SH-SY5Y (cell line): ENCODE results near the gene MS4A4A.

Experiments
- GATA2 ChIP-seq: IDR thresholded peaks from 2 replicates; pipeline ENCODE4 v1.6.1; 2011; ENCODE audit warnings: mild to moderate bottlenecking, low read depth, low read length
- GATA3 ChIP-seq: IDR thresholded peaks from 2 replicates; pipeline ENCODE4 v1.6.1; 2011; ENCODE audit warnings: low read depth, mild to moderate bottlenecking, low read length, moderate library complexity

Gene MS4A4A

GRCh38 chr11:60274416-60274815, 6.0 kb upstream of the MS4A4A start:
- TF ChIP-seq GATA3 (no peak), GATA2 (no peak)

- TF ChIP-seq GATA3: no peak
- no peak for TF ChIP-seq GATA2
Observed at GRCh38 chr11:60281485-60281884, 1.0 kb downstream of the MS4A4A start.

- TF ChIP-seq GATA3: no peak
- TF ChIP-seq GATA2: no peak
Observed at GRCh38 chr11:60282286-60282685, 1.8 kb downstream of the MS4A4A start.

- peak; percentile 56 for TF ChIP-seq GATA2
Observed at GRCh38 chr11:60285411-60286126, 5.1 kb downstream of the MS4A4A start.

GRCh38 chr11:60288531-60288930, 8.1 kb downstream of the MS4A4A start:
- no peak for TF ChIP-seq GATA2
- no peak for TF ChIP-seq GATA3

- TF ChIP-seq GATA3: no peak
- TF ChIP-seq GATA2: no peak
Observed at GRCh38 chr11:60292145-60292544, 11.7 kb downstream of the MS4A4A start.

- TF ChIP-seq GATA2: no peak
- no peak for TF ChIP-seq GATA3
Observed at GRCh38 chr11:60301178-60301577, 20.7 kb downstream of the MS4A4A start.

GRCh38 chr11:60303661-60304060, 23.2 kb downstream of the MS4A4A start:
- TF ChIP-seq GATA3: no peak
- no peak for TF ChIP-seq GATA2

GRCh38 chr11:60305906-60306619, 25.6 kb downstream of the MS4A4A start:
- TF ChIP-seq GATA2 (no peak), GATA3 (no peak)

GRCh38 chr11:60307507-60308195, 27.2 kb downstream of the MS4A4A start:
- TF ChIP-seq GATA2 (no peak), GATA3 (no peak)

- TF ChIP-seq GATA3 (no peak), GATA2 (no peak)
Observed at GRCh38 chr11:60310407-60310998, 30.0 kb downstream of the MS4A4A start.

GRCh38 chr11:60314635-60315321, 34.3 kb downstream of the MS4A4A start:
- TF ChIP-seq GATA3 (no peak), GATA2 (no peak)

GRCh38 chr11:60315871-60316270, 35.4 kb downstream of the MS4A4A start:
- TF ChIP-seq GATA3: no peak
- no peak for TF ChIP-seq GATA2

GRCh38 chr11:60316317-60316716, 35.9 kb downstream of the MS4A4A start:
- TF ChIP-seq GATA3: no peak
- TF ChIP-seq GATA2: no peak
